GM13977 (cell line): ENCODE data around the gene ABCA1.
"Not testable (repeated sequence)": the region's sequence is repeated elsewhere in the genome, so short reads cannot be mapped to it uniquely, and the experiment has no call there.

Source experiments
- DNase-seq: peaks from one replicate; pipeline ENCODE4 v3.0.0; 2012; ENCODE audit warnings: low spot score
- in situ Hi-C: fragments of 300-500 bp; cut with MboI; formaldehyde crosslinking; loops from one replicate; pipeline ENCODE4 v1.12.0; 2022; ENCODE audit warnings: low sequenced_read_pairs, low pct_unique_long_range_greater_than_20kb, mixed read lengths, inconsistent platforms; ENCODE audit not compliant: unreplicated experiment
- TF ChIP-seq, protein P1 (sequence below): IDR thresholded peaks from 2 replicates; pipeline ENCODE4 v1.5.1; 2012; ENCODE audit warnings: mild to moderate bottlenecking, control low read depth; ENCODE audit not compliant: insufficient read depth; ENCODE audit errors: extremely low read depth, missing control alignments

Gene ABCA1

DNA sequence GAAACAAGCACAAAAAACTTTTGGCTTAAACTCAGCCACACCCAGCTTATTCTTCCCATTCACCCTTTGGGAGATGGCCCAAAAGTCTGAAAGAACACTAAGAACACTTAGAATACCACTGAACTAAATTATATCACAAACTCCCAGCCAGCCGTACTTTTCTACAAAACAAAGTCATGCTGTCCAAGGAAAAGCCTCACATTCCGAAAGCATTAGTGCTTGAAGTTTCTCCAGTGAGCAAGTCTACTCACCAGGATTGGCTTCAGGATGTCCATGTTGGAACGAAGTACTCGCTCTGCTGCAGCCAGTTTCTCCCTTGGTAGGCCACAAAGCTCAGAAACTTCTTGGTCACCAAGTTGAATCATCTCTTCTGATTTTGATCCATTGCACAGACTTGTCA, 69.7 kb downstream of the ABCA1 start:
- TF ChIP-seq, protein P1, sequence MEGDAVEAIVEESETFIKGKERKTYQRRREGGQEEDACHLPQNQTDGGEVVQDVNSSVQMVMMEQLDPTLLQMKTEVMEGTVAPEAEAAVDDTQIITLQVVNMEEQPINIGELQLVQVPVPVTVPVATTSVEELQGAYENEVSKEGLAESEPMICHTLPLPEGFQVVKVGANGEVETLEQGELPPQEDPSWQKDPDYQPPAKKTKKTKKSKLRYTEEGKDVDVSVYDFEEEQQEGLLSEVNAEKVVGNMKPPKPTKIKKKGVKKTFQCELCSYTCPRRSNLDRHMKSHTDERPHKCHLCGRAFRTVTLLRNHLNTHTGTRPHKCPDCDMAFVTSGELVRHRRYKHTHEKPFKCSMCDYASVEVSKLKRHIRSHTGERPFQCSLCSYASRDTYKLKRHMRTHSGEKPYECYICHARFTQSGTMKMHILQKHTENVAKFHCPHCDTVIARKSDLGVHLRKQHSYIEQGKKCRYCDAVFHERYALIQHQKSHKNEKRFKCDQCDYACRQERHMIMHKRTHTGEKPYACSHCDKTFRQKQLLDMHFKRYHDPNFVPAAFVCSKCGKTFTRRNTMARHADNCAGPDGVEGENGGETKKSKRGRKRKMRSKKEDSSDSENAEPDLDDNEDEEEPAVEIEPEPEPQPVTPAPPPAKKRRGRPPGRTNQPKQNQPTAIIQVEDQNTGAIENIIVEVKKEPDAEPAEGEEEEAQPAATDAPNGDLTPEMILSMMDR = no peak
- in situ Hi-C loops = no loop called here
- DNase-seq = no peak

DNA sequence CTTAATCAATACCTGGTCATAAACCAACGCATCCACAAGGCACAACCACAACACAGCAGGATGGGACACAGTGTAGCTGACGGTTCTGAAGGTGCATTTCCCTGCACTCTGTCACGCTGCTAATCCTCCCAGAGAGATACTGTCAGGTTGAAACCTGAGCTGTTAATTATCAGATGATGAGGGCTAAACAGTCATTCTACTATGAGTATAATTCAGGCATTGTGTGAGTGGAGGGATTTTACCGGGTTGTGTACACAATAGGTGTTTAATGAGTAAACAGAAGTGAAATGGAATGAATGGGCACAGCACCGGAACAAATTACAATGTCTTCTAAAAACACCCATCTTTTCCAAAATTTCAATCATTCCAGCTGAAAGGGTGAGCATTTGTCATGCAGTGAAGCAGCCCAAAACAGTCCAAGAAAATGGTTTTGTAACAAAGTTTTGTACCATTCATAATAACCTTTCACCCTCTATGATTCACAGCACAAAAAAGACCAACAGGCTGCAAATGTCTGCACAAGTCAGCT, 71.5 kb downstream of the ABCA1 start:
- no peak for DNase-seq
- TF ChIP-seq, protein P1 = no peak
- in situ Hi-C loops = no loop called here

DNA sequence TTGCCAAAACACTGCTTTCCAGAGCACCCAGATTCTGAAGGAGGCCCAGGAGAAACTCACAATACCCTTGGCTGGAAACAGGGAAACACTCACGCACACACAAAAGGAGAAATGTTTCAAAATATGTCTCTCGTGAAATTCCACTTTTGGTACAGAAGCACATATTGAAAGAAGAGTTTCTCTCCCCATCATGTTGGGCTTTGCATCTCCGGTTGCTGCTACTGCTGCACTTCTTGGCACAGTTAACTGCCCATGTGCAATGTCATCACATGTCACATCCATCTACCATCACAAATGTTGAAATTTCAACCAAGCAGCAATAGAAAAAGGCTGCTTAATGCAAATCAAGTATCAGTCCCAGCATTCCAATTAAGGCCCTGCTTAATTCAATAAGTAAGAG, 72.1 kb downstream of the ABCA1 start:
- in situ Hi-C loops = no loop called here
- TF ChIP-seq, protein P1 = no peak
- DNase-seq = no peak

DNA sequence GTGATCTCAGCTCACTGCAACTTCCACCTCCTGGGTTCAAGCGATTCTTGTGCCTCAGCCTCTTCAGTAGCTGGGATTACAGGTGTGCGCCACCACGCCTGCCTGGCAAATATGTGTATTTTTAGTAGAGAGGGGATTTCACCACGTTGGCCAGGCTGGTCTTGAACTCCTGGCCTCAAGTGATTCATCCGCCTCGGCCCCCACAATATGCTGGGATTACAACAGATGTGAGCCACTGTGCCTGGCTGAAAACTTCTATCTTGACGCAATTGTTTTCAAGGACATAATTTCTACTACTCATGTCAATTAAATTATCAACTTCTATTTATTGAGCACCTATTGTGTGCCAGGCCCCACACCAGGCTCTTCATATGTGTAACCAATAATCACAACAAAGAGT, 72.7 kb downstream of the ABCA1 start:
- in situ Hi-C loops, DNase-seq: not testable (repeated sequence)

DNA sequence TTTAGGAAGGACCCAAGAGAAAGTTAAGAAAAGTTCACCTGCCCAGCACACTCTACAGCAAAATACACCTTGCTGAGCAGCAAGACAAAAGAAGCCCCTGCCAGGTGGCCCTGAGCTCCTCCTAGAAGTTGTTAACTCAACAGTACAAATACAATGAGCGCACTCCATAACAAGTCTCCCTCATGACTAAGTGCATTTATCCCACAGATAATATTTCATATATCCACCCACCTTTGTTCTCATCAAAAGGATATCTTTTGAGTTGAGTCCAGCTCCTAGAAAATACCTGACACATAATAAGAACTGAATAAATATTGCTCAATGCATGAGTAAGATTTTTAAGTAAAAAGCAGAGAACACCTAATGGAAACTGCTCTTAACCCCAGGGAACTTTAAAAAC, 73.3 kb downstream of the ABCA1 start:
- TF ChIP-seq, protein P1 = no peak
- in situ Hi-C loops = no loop called here
- DNase-seq = no peak

DNA sequence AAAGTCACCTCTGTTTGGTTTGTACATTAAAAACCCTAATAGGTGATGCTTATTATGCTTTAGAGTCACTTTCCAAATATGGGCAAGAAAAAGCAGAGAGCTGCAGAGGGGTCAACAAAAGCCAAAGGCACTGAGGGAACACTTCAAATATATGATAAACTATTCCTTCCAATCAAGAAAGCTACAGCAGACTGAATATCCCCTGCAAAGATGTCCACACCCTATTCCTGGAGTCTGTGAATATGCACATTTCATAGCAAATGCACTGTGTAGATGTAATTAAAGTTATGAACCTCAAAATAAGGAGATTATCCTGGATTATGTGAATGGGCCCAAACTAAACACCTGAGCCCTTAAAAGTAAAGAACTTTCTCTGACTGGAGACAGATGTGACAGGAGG, 74.3 kb downstream of the ABCA1 start:
- in situ Hi-C loops = no loop called here

DNA sequence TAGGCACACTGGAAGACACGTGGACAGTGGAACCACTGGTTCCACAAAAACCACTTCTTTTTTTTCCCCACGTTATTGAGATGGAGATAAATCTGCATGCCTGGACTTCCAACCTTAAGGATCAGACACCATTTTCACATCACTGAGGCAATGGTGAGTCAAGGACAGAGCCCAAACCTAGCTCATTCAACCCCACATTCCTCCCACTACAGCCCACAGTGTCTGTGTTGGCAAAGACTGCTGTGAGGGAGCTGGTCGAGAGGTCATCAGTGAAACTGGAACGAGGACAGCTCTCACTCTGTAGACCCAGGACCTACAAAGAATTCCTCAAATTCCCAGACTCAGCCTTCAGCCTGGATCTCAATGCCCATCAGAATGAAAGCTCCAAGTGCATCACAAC, 74.8 kb downstream of the ABCA1 start:
- in situ Hi-C loops = no loop called here
- DNase-seq = no peak
- TF ChIP-seq, protein P1 = no peak

More for the DNA sequence above, 74.3 kb downstream of the ABCA1 start:
- no peak for DNase-seq
- TF ChIP-seq, protein P1 = no peak
